ENCODE results near the gene ADORA1.

Gene ADORA1

GRCh38 chr1:203124011-203124410 lies 3.5 kb upstream of the ADORA1 start:
- DNase-seq = no peak

- DNase-seq = no peak
Measured at GRCh38 chr1:203124546-203125317, 2.8 kb upstream of the ADORA1 start.

- no peak for DNase-seq
Measured at GRCh38 chr1:203126151-203126865, 1.2 kb upstream of the ADORA1 start.

- no peak for DNase-seq
Measured at GRCh38 chr1:203126866-203127665, 460 bp upstream of the ADORA1 start.

- DNase-seq = no peak
Measured at GRCh38 chr1:203128431-203128715, 847 bp downstream of the ADORA1 start.

- no peak for DNase-seq
Measured at GRCh38 chr1:203128716-203129500, 1.4 kb downstream of the ADORA1 start.

- DNase-seq = no peak
Measured at GRCh38 chr1:203129501-203130231, 2.1 kb downstream of the ADORA1 start.

GRCh38 chr1:203130358-203130985 lies 2.9 kb downstream of the ADORA1 start:
- no peak for DNase-seq

- no peak for DNase-seq
Measured at GRCh38 chr1:203131548-203132200, 4.1 kb downstream of the ADORA1 start.

GRCh38 chr1:203133970-203134725 lies 6.6 kb downstream of the ADORA1 start:
- DNase-seq = no peak

GRCh38 chr1:203135636-203136305 lies 8.2 kb downstream of the ADORA1 start:
- DNase-seq = no peak

GRCh38 chr1:203136409-203137042 lies 9.0 kb downstream of the ADORA1 start:
- no peak for DNase-seq

GRCh38 chr1:203137324-203137723 lies 9.8 kb downstream of the ADORA1 start:
- no peak for DNase-seq

GRCh38 chr1:203138066-203138465 lies 10.5 kb downstream of the ADORA1 start:
- DNase-seq = no peak

GRCh38 chr1:203139976-203140475 lies 12.5 kb downstream of the ADORA1 start:
- DNase-seq = no peak

- no peak for DNase-seq
Measured at GRCh38 chr1:203140743-203141520, 13.4 kb downstream of the ADORA1 start.

- DNase-seq = no peak
Measured at GRCh38 chr1:203142124-203142523, 14.6 kb downstream of the ADORA1 start.

GRCh38 chr1:203142684-203143408 lies 15.3 kb downstream of the ADORA1 start:
- DNase-seq = no peak
